Activated T-helper 1 cell treated with anti-CD3 and anti-CD28 coated beads, Interleukin-2, amount 50 U/mL, for 16 hours (primary cell): ENCODE measurements around the gene TNFRSF18.
"Not testable (repeated sequence)": the region's sequence is repeated elsewhere in the genome, so short reads cannot be mapped to it uniquely, and the experiment has no call there.

ENCODE experiments used
- DNase-seq, 2 donors: peaks; one replicate each; pipeline ENCODE4 v3.0.0-alpha.2; 2020; ENCODE audit warnings: low read depth in 1 of 2, low spot score in 1 of 2

Gene TNFRSF18

DNA sequence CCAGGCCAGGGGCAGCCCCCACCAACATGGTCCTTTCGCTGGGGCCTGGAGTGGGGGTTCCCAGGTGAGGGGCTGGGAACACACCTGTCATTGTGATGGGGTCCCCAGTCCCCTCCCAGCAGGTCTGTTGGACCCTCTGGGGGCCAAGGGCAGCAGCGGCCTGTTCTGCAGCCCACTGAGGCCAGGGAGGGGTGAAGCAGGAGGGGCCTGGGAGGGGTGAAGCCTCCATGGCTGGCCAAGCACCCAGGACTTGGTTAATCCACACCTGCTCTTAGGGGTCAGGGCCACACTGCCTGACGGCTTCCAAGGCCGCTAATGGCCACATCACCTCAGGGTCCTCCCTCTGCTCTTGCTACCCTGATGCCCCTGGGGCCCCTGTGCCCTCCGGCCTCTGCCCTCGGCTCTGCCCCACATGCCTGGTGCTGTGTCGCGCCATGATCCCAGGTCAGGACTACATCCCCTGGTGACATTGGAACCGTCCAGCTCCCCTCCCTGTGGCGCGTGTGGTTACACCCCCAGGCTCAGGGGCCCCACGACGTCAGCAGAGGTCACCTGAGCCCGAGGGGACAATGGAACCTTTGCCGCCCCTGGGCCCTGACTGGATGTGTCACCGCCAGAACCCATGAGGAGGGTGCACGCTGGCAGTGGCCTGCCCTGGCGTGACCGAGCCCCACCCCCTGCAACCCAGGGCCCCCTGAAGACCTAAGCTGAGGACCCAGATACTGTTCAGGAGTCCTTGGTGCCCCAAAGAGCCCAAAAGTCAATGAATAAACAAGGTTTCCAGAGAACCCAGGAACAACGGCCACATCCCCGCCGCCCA, 7.0 kb downstream of the TNFRSF18 start:
- DNase-seq = no peak

DNA sequence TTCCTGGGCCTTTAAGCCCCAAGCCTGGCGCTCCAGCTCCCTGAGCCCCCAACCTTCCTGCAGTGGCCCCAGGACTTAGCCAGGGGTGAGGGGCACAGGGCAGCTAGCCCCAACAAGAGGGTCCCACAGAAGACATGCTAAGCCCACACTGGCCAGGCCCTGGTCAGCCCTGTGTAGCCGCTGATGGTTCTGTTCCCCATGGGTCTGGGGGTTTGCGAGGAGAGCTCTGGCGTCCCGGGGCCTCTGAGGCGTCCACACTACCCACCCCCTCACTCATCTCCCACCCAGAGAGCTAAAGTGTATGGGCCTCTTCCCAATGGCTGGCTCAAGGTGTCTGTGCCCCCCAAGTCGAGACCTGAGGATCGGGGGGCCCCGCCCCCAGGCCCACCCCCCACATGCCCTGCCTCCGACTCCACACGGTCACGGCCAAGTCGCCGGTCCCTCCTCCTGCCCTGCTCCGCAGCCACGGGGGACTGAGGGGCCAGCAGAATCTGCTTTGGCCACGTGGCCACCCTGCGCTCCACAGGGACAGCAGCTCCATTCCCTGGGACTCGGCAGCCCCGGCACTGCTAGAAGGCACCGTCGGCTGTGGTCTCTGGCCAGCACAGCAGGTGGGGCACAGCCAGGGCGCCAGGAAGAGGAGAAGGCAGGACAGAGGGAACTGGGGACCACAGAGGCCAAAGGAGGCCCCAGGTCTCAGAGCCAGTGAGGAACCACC, 7.8 kb downstream of the TNFRSF18 start:
- DNase-seq = no peak

DNA sequence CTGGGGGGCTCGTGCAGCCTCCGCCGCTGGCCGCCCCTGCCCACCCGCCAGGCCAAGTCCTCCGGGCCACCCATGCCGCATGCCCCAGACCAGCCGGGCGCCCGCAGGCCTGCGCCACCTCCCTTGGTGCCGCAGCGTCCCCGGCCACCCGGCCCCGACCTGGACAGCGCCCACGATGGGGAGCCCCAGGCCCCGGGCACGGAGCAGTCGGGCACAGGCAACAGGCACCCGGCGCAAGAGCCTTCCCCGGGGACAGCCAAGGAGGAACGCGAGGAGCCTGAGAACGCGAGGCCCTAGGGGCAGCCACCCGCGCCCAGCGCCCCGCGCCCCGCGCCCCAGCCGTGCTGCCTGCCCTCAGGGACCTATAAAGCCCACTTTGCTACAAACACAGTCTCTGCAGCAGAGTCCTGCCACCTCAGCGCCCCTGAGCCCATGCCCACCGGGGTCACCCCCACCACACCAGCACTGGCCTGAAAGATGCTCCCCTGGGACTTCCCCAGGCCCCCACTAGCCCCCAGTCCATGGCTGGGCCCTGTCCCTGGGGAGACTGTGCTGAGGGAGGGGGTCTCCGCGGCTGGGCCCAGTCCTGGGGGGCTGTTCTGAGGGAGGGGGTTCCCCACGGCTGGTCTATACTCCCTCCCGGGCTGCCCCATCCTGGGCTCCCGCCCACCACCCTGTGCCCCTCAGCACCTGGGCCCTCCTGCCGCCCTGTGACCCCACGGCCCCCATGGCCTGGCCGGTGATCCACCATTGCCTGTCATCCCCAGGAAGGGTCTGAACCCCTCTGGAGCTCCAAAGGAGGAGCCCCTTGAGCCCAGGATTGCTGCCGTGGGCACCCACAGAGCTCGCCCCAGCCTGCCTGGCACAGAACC, 8.6 kb downstream of the TNFRSF18 start:
- no peak for DNase-seq

DNA sequence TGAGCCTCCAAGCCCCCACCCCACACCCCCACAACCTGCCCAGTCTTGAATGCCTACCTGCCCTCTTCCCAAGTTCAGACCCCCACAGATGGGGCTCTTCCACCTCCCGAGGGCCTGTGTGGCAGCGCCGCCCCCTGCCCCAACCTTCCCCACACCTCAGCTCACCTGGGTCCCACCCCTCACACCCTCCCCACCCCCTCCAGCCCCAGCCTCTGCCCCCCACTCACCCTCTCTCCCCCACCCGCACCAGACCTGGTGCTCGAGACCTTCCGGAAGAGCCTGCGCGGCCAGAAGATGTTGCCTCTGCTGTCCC, 9.2 kb downstream of the TNFRSF18 start:
- no peak for DNase-seq

DNA sequence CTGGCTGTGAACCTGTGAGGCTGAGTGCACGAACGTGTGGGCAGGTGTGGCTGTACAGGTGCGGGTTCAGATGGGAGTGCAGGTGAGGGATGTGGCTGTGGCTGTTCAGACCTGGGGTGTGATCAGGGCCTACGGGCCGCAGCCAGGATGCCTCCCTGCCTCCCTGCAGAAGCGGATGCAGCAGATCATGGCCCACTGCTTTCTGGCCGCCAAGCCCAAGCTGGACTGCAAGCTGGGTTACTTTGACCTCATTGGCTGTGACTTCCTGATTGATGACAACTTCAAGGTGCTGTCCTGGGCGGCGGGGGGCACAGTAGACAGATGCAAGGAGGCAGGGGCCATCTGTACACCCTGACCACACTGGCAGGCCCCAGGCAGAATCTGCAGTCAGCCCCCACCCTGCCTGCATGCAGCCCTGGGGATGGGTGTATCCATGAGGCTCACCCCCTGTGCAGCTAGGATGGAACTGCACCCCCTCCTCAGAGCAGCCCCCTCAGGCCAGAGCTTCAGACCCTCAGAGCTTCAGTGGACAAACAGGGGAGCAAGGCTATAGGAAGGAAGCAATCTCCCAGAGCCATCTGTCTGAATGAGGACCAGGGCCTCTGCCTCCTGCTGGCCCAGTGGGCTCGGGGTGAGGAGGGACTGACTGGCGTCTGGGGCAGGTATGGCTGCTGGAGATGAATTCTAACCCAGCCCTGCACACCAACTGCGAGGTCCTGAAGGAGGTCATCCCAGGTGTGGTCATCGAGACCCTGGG, 9.8 kb downstream of the TNFRSF18 start:
- no peak for DNase-seq

DNA sequence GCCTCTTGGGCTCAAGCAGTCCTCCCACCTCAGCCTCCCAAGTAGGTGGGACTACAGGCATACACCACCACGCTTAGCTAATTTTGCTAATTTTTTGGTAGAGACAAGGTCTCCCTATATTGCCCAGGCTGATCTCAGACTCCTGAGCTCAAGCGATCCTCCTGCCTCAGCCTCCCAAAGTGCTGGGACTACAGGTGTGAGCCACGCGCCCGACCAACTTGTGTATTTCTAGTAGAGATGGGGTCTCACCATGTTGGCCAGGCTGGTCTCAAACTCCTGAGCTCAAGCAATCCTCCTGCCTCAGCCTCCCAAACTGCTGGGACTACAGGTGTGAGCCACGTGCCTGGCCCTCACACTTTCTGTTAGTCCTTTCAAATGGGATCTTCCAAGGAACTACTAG, 10.7 kb downstream of the TNFRSF18 start:
- not testable (repeated sequence) for DNase-seq

DNA sequence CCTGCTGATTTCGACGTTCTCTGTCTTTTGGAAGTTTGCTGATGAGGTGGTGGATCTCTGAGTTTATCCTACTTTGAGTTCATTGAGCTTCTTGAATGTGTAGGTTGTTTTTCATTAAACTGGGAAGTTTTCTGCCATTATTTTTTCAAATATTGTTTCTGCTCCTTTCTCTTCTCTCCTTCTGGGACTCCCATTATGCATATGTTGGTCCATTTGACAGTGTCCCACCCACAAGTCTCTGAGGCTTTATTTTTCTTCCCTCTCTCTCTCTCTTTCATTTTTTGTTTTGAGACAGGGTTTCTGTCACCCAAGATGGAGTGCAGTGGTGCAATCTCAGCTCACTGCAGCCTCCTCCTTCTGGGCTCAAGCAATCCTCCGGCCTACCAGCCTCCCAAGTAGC, 11.7 kb downstream of the TNFRSF18 start:
- no peak for DNase-seq

DNA sequence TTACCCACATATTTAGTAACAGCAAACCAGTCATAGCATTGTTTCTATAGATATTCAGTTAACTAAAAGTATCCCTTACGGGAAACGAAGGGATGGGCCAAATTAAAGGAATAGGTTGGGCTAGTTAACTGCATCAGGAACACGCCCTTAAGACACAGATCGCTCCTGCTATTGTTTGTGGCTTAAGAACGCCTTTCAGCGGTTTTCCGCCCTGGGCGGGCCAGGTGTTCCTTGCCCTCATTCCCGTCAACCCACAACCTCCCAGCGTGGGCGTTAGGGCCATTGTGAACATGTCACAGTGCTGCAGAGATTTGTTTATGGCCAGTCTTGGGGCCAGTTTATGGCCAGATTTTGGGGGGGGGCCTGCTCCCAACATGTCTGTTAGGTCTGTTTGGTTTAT, 14.7 kb downstream of the TNFRSF18 start:
- DNase-seq = no peak

DNA sequence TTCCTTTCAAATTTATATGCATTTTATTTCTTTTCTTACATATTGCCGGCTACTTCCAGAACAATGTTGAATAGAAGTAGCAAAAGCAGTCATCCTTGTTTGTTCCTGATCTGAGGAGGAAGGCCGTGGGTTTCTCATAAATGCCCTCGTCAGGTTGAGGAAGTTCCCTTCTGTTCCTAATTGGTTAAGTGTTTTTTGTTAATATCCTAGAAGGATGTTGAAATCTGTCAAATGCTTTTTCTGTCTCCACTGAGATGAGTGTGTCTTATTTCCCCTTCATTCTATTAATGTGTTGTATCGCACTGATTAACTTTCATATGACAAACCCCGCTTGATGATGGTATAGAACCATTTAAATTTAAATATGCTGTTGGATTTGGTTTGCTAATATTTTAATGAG, 17.3 kb downstream of the TNFRSF18 start:
- DNase-seq = no peak

DNA sequence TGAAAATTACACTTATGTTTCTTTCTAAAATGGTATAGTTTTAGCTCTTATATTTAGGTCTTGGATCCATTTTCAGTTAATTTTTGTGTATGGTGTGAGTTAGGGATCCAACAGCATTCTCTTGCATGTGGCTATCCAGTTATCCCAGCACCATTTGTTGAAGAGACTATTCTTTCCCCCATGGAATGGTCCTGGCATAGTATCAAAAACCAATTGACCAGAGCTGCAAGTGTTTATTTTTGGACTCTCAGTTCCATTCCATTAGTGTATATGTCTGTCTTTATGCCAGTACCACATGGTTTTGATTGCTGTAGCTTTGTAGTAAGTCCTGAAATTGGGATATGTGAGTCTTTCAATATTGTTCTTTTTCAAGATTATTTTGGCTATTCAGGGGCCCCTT, 18.5 kb downstream of the TNFRSF18 start:
- no peak for DNase-seq

DNA sequence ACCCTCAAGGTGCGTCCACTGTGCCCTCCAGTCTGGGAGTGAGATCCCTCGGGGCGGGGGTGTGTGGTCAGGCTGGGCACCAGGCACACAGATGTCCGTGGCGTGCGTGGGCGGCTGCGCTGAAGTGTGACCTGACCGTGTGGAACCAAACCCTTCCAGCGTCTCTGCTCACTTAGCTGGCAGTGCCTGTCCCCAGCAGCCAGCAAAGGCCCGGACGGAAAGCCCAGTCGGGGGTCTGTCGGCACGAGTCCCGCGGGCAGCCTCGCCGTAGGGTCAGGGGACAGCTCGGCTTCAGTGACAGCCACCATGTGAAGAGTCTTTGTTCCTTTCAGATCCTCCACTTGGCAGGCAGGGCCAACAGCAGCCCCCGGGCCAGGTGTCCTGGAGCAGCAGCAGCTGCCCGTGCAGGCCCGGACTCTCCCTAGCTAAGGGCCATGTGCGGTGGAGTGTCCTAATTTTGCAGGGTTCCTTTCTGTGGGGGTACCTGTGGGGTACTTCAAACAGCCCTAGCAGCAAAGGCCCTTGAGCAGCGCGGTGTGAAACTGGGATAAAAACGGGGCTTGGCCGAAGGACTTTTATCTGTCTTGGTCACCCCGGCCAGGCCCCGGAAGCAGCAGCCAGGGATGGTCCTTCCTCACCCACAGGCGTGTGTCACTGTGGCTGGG, 21.2 kb downstream of the TNFRSF18 start:
- DNase-seq = no peak

DNA sequence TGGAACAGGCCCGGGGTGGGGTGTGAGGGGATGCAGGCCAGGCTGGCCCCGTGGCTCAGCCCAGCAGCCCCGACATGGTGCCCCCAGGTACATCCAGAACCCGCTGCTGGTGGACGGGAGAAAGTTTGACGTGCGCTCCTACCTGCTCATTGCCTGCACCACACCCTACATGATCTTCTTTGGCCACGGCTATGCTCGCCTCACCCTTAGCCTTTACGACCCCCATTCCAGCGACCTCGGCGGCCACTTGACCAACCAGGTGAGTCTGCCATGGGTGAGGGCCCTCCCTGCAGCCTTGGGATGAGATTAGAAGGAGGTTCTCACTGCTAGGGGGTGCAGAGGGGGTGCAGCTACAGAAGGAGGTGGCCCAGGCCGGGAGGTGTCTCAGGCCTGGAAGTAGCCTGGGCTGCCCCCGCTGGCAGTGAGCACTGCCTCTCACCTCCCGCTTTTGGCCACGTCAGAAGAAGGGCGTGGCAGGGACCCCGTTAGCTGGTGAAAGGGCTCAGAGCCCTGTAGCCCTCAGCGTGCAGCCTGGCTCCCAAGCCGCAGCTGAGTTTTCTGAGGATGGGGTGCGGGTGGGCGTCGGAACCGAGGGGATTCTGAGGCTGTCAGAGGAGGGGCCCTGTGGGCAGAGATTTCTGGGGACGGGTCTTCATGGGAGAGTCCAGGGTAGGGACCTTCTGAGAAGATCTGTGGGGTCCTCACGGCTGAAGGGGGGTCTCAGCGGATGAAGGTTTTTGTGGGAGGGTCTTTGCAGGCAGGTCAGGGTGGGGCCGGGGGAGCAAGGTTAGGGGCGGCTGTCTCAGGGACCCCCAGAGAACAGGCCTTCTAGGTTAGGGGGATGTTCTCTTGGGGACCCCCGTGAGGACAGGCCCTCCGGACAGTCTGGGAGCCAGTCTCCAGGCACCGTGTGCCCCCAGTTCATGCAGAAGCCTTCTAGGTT, 22.3 kb downstream of the TNFRSF18 start:
- DNase-seq = no peak

DNA sequence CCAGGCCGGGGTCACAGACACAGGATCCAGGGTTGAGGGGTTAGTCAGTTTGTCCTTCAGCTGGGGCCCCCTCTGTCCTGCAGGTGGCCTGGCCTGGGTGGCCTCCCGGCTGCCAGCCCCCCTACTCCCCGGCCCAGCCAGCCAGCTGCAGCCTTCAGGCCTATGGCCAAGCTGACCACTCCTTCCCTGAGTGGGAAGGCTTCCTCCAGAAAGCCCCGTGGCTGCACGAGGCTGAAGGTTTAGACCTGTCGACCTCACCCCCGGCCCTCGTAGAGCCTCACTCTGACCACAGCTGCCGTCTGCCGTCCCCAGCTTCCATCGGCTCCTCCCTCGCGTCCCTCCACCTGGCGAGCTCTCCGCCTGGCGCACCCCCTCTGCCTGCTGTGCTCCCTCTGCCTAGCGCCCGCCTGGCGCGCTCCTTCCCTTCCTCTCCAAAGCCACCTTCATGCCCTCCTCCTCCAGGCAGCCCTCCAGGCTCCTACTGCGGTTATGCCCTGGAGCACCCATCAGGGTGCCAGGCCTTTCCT, 23.1 kb downstream of the TNFRSF18 start:
- no peak for DNase-seq

DNA sequence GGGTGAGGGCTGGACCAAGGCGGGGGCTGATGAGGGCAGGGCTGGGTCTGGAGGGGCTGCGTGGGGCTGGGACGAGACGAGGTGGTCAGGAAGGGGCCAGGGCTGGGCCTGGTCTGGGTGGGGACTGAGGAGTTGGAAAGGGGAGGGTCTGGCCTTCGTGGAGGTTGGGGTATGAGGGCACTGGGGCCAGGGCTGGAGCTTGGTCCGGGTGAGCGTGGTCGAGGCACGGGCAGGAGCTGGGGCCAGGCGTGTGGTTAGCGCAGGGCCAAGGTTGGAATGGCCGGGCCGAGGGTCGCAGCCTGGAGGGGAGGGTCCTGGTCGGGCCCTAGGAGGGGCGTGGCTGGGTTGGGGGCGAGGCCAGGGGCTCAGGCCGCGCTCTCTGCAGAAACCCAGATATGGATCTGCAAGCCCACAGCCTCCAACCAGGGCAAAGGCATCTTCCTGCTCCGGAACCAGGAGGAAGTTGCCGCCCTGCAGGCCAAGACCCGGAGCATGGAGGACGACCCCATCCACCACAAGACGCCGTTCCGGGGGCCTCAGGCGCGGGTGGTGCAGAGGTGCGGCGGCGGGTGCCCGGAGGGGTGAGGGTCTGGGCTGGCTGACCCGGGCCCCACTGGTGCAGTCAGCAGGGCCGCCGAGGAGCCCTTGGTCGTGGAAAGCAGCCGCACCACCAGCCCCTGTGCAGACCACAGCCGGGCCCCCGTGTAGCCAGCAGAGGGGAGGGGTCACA, 23.7 kb downstream of the TNFRSF18 start:
- DNase-seq = no peak

DNA sequence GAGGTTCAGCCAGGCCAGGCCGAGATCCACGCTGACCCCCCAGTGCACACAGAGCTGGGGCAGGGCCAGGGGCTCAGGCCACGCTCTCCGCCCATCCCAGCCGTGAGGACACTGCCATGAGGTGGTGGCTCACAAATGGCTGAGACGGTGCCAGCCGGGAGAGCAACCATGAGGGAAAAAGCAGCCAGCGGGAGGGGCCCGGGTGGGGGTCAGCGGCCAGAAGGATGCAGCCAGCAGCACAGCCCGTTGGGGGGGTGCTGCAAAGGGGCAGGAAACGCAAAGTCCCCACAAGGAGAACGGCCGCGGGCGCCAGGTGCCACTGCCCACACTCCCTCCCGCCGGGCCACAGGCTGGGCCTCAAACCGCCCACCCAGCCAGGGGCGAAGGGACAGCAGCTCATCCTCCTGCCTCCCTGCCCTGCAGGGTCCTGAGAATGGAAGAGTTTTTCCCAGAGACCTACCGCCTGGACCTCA, 24.4 kb downstream of the TNFRSF18 start:
- no peak for DNase-seq

DNA sequence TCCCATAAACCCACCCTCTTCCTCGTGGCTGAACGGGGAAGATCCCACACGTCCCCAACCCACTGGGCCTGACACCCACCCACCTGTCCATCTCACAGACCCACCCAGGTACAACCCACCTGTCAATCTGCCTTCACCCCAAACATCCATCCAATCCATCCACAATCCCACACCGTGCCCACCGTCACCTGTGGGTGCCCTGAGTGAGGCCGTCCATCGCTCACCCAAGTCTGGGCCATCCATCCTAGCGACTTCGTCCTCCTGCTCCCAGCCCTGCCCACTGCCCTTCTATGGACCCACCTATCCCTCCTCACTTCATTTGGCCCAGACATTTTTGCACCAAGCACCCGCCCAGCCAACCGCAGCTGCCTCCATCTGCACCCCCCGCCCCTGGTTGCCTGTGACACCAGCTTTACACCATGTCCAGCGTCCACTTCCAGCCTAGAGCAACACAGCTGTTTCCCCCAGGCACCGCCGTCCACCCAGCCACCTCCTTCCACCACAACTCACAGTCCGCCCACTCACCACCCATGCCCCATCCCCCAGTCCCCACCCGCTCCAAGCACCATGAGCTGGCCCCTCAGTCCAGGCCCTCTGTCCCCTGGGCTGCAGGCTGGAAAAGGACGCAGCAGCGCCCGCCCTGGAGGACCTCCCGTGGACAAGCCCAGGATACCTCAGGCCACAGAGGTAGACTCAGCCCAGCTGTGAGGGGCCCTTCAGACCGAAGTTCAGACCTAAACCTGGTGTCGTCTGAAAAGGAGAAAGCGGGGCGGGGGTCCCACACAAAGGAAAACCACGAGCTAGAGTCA, 25.1 kb downstream of the TNFRSF18 start:
- DNase-seq = no peak

DNA sequence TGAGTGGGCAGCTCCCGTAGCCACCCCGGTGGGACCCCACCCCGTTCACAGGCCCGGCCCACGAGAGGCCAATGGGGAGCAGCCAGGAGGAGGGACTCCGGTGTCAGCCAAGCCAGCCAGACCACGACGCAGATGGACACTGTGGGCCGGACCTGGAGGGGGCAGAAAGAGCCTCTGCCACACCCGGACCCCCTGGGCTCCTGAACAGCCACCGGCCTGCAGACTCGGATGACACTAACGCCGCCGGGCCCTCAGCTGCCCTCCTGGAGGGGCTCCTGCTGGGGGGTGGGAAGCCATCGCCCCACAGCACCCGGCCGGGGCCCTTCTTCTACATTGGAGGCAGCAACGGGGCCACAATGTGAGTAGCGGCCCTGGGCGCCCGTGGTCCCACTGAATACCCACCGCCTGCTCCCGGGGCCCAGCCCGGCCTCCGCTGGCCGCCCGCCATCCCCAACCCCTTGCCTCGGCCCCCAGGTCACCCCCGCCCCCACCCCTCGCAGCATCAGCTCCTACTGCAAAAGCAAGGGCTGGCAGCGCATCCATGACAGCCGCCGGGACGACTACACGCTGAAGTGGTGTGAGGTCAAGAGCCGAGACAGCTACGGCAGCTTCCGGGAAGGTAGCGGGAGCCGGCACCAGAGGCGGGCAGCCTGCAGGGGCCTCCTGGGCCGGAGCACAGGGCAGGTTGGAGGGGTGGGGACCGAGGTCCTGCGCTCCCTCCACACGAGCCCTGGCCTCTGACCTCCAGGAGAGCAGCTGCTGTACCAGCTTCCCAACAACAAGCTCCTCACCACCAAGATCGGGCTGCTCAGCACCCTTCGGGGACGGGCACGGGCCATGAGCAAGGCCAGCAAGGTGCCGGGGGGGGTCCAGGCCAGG, 26.2 kb downstream of the TNFRSF18 start:
- DNase-seq = no peak
